HEK293 (cell line): ENCODE results near the gene OXA1L.

Source experiments
- CTCF ChIA-PET: fragments of 350-600 bp; formaldehyde crosslinking; extraction: SDS; loops from one replicate; lab custom pipeline; 2021; ENCODE audit warnings: antibody characterized with exemption; lab: Yijun Ruan, JAX
- POLR2A ChIA-PET: fragments of 300-600 bp; formaldehyde crosslinking; extraction: SDS; loops from one replicate; lab custom pipeline; 2020; ENCODE audit warnings: antibody characterized with exemption, inconsistent platforms; lab: Yijun Ruan, JAX
- H3K27ac ChIP-seq: fragments of 200-500 bp; sonication (Bioruptor generic); 2 replicates; pipeline ENCODE4 v1.5.1; 2014; ENCODE audit warnings: low read depth, low read length, control low read depth, inconsistent platforms; ENCODE audit errors: extremely low read depth
- H3K36me3 ChIP-seq, 2 experiments: fragments of 200-500 bp in 1 of 2; sonication (Bioruptor generic) in 1 of 2; 1 replicate in 1 of 2; 2 replicates in 1 of 2; pipeline ENCODE4 v1.5.1; 2014 to 2017; ENCODE audit warnings: inconsistent platforms in 2 of 2, low read length in 2 of 2; ENCODE audit not compliant: control insufficient read depth in 2 of 2, insufficient read depth in 1 of 2
- H3K4me1 ChIP-seq: fragments of 200-500 bp; sonication (Bioruptor generic); 2 replicates; pipeline ENCODE4 v1.5.1; 2014; ENCODE audit warnings: mild to moderate bottlenecking, low read length, inconsistent platforms; ENCODE audit not compliant: control insufficient read depth, insufficient read depth
- H3K4me3 ChIP-seq: 2 replicates; pipeline ENCODE4 v1.5.1; 2011; ENCODE audit warnings: low read depth, mild to moderate bottlenecking, control low read depth, low read length, moderate library complexity
- H3K9me3 ChIP-seq: fragments of 200-500 bp; sonication (Bioruptor generic); 2 replicates; pipeline ENCODE4 v1.5.1; 2014; ENCODE audit warnings: low read depth, low read length, inconsistent platforms; ENCODE audit not compliant: control insufficient read depth, insufficient read depth
- EGR2 ChIP-seq: fragments of 450-650 bp; formaldehyde crosslinking; IDR thresholded peaks from 2 replicates; pipeline ENCODE4 v1.5.1; 2016; ENCODE audit warnings: low read depth, missing biosample characterization, missing genetic modification characterization
- GLIS2 ChIP-seq: fragments of 450-650 bp; formaldehyde crosslinking; IDR thresholded peaks from 2 replicates; pipeline ENCODE4 v1.5.1; 2016; ENCODE audit warnings: missing biosample characterization, missing genetic modification characterization
- KLF9 ChIP-seq: fragments of 450-650 bp; formaldehyde crosslinking; IDR thresholded peaks from 2 replicates; pipeline ENCODE4 v1.5.1; 2016; ENCODE audit warnings: missing biosample characterization, missing genetic modification characterization, low read depth
- TRIM28 ChIP-seq: IDR thresholded peaks from 2 replicates; pipeline ENCODE4 v1.6.1; 2011; ENCODE audit warnings: low read length, control low read depth, borderline replicate concordance
- WT1 ChIP-seq: fragments of 450-650 bp; formaldehyde crosslinking; IDR thresholded peaks from 2 replicates; pipeline ENCODE4 v1.5.1; 2016; ENCODE audit warnings: missing biosample characterization, missing genetic modification characterization
- ZBTB49 ChIP-seq: fragments of 450-650 bp; formaldehyde crosslinking; IDR thresholded peaks from 2 replicates; pipeline ENCODE4 v1.5.1; 2016; ENCODE audit warnings: missing biosample characterization, missing genetic modification characterization, low read depth
- ZFHX2 ChIP-seq: fragments of 450-650 bp; formaldehyde crosslinking; conservative IDR thresholded peaks from 2 replicates; pipeline ENCODE4 v1.5.1; 2016; ENCODE audit warnings: missing biosample characterization, missing genetic modification characterization
- ZFP41 ChIP-seq: fragments of 450-650 bp; formaldehyde crosslinking; IDR thresholded peaks from 2 replicates; pipeline ENCODE4 v1.5.1; 2016; ENCODE audit warnings: missing biosample characterization, missing genetic modification characterization, borderline replicate concordance
- ZNF157 ChIP-seq: fragments of 450-650 bp; formaldehyde crosslinking; IDR thresholded peaks from 2 replicates; pipeline ENCODE4 v1.5.1; 2016; ENCODE audit warnings: missing biosample characterization, missing genetic modification characterization
- ZNF23 ChIP-seq: fragments of 450-650 bp; formaldehyde crosslinking; IDR thresholded peaks from 2 replicates; pipeline ENCODE4 v1.5.1; 2016; ENCODE audit warnings: missing biosample characterization, missing genetic modification characterization, borderline replicate concordance
- ZNF239 ChIP-seq: fragments of 450-650 bp; formaldehyde crosslinking; IDR thresholded peaks from 2 replicates; pipeline ENCODE4 v1.5.1; 2016; ENCODE audit warnings: missing biosample characterization, missing genetic modification characterization
- ZNF24 ChIP-seq: fragments of 450-650 bp; formaldehyde crosslinking; IDR thresholded peaks from 2 replicates; pipeline ENCODE4 v1.5.1; 2016; ENCODE audit warnings: missing biosample characterization, missing genetic modification characterization
- ZNF362 ChIP-seq: fragments of 450-650 bp; formaldehyde crosslinking; IDR thresholded peaks from 2 replicates; pipeline ENCODE4 v1.5.1; 2016; ENCODE audit warnings: missing biosample characterization, missing genetic modification characterization
- ZNF416 ChIP-seq: fragments of 450-650 bp; formaldehyde crosslinking; IDR thresholded peaks from 2 replicates; pipeline ENCODE4 v1.5.1; 2016; ENCODE audit warnings: missing biosample characterization, missing genetic modification characterization
- ZNF426 ChIP-seq: fragments of 450-650 bp; formaldehyde crosslinking; IDR thresholded peaks from 2 replicates; pipeline ENCODE4 v1.5.1; 2017; ENCODE audit warnings: missing biosample characterization, missing genetic modification characterization, mild to moderate bottlenecking, inconsistent platforms, moderate library complexity
- ZNF449 ChIP-seq: fragments of 450-650 bp; formaldehyde crosslinking; IDR thresholded peaks from 2 replicates; pipeline ENCODE4 v1.5.1; 2017; ENCODE audit warnings: missing biosample characterization, mild to moderate bottlenecking, missing genetic modification characterization, moderate library complexity
- ZNF585B ChIP-seq: fragments of 450-650 bp; formaldehyde crosslinking; IDR thresholded peaks from 2 replicates; pipeline ENCODE4 v1.5.1; 2016; ENCODE audit warnings: missing biosample characterization, missing genetic modification characterization
- ZNF623 ChIP-seq: fragments of 450-650 bp; formaldehyde crosslinking; IDR thresholded peaks from 2 replicates; pipeline ENCODE4 v1.5.1; 2016; ENCODE audit warnings: missing biosample characterization, missing genetic modification characterization
- ZNF639 ChIP-seq: fragments of 450-650 bp; formaldehyde crosslinking; IDR thresholded peaks from 2 replicates; pipeline ENCODE4 v1.5.1; 2016; ENCODE audit warnings: missing biosample characterization, missing genetic modification characterization
- ZNF654 ChIP-seq: fragments of 450-650 bp; formaldehyde crosslinking; IDR thresholded peaks from 2 replicates; pipeline ENCODE4 v1.5.1; 2016; ENCODE audit warnings: low read depth, missing biosample characterization, missing genetic modification characterization
- ZNF704 ChIP-seq: fragments of 450-650 bp; formaldehyde crosslinking; IDR thresholded peaks from 2 replicates; pipeline ENCODE4 v1.5.1; 2016; ENCODE audit warnings: missing biosample characterization, missing genetic modification characterization
- ZNF843 ChIP-seq: fragments of 450-650 bp; formaldehyde crosslinking; IDR thresholded peaks from 2 replicates; pipeline ENCODE4 v1.5.1; 2016; ENCODE audit warnings: missing biosample characterization, missing genetic modification characterization

Gene OXA1L

GRCh38 chr14:22764382-22764781 is 2.1 kb upstream of the OXA1L start:
- peaks cover 12 to 15% of the 10 kb centered on the region in 2 experiments; a peak in 2 of 3 replicates for H3K36me3 ChIP-seq
- no peak overlapping the region for H3K27ac ChIP-seq
- CTCF ChIA-PET, result interaction anchor here (0.7 to 1.1 kb wide), 2 partner anchors 20 to 89 kb away, joined by 3 to 5 read pairs; no protein-coding TSS in a partner anchor
- TF ChIP-seq ZNF362 (no peak), ZNF426 (tag by site-specific recombination) (no peak), ZNF449 (tag by site-specific recombination) (peak; percentile 99)
- H3K4me3 ChIP-seq, result no peak overlapping the region
- H3K4me1 ChIP-seq, result no peaks in the 10 kb centered on the region; the same call in 1 of the 2 replicates
- H3K9me3 ChIP-seq, result no peaks in the 10 kb centered on the region
- POLR2A ChIA-PET, result no interaction called here

GRCh38 chr14:22767323-22767589 is 768 bp downstream of the OXA1L start:
- TF ChIP-seq EGR2 (tag by site-specific recombination) (peak; percentile 65), ZNF843 (tag by site-specific recombination) (no peak), ZFHX2 (tag by site-specific recombination) (peak; percentile 63)
- TF ChIP-seq, all 188 proteins: peak for 2
- Histone ChIP-seq H3K27ac (peak overlapping the region; percentile 54; the same call in 1 of the 2 replicates), H3K36me3 (peaks cover 36 to 41% of the 10 kb centered on the region in 2 experiments), H3K9me3 (no peaks in the 10 kb centered on the region), H3K4me1 (no peaks in the 10 kb centered on the region; the same call in 1 of the 2 replicates), H3K4me3 (peak overlapping the region; percentile 94)
- CTCF ChIA-PET, result interaction anchor here (0.7 to 3.1 kb wide), 7 partner anchors 11 to 1576 kb away, joined by 3 to 23 read pairs (median 4); no protein-coding TSS in a partner anchor
- POLR2A ChIA-PET, result interaction anchor here (1.0 to 1.5 kb wide), 6 partner anchors 15 to 154 kb away, joined by 3 to 7 read pairs (median 4); no protein-coding TSS in a partner anchor

GRCh38 chr14:22768947-22769346 is 2.5 kb downstream of the OXA1L start:
- H3K4me1 ChIP-seq, result no peaks in the 10 kb centered on the region; the same call in 1 of the 2 replicates
- no peaks in the 10 kb centered on the region for H3K9me3 ChIP-seq
- H3K4me3 ChIP-seq, result no peak overlapping the region
- no peak overlapping the region for H3K27ac ChIP-seq
- CTCF ChIA-PET, result no interaction called here
- peaks cover 36 to 58% of the 10 kb centered on the region in 2 experiments for H3K36me3 ChIP-seq
- POLR2A ChIA-PET, result interaction anchor here (0.7 kb wide), 1 partner anchor 29 kb away, joined by 3 read pairs; no protein-coding TSS in a partner anchor
- TF ChIP-seq ZNF623, result no peak
- no peak for TF ChIP-seq ZNF239
- TF ChIP-seq ZNF585B, result no peak
- TF ChIP-seq KLF9, result no peak
- TF ChIP-seq WT1 (tag by site-specific recombination), result no peak
- TF ChIP-seq TRIM28, result no peak
- no peak for TF ChIP-seq ZNF654 (tag by site-specific recombination)
- TF ChIP-seq ZFP41 (tag by site-specific recombination), result no peak
- no peak for TF ChIP-seq ZNF157 (tag by site-specific recombination)
- no peak for TF ChIP-seq ZBTB49 (tag by site-specific recombination)
- no peak for TF ChIP-seq ZNF704 (tag by site-specific recombination)
- no peak for TF ChIP-seq ZNF23 (tag by site-specific recombination)
- no peak for TF ChIP-seq ZNF24 (tag by site-specific recombination)
- no peak for TF ChIP-seq GLIS2 (tag by site-specific recombination)
- TF ChIP-seq ZNF639, result no peak
- no peak for TF ChIP-seq ZNF416 (tag by site-specific recombination)
